GM13977 (cell line): Measurements from ENCODE around the gene CRAMP1.

Experiments
- DNase-seq: peaks from one replicate; pipeline ENCODE4 v3.0.0; 2012; ENCODE audit warnings: low spot score
- in situ Hi-C: fragments of 300-500 bp; cut with MboI; formaldehyde crosslinking; loops from one replicate; pipeline ENCODE4 v1.12.0; 2022; ENCODE audit warnings: low sequenced_read_pairs, low pct_unique_long_range_greater_than_20kb, mixed read lengths, inconsistent platforms; ENCODE audit not compliant: unreplicated experiment
- TF ChIP-seq, protein P1 (sequence below): IDR thresholded peaks from 2 replicates; pipeline ENCODE4 v1.5.1; 2012; ENCODE audit warnings: mild to moderate bottlenecking, control low read depth; ENCODE audit not compliant: insufficient read depth; ENCODE audit errors: extremely low read depth, missing control alignments

The CRAMP1 gene

GRCh38 chr16:1606774-1607173 is 5.4 kb upstream of the CRAMP1 start:
- no peak for DNase-seq
- TF ChIP-seq, protein P1, sequence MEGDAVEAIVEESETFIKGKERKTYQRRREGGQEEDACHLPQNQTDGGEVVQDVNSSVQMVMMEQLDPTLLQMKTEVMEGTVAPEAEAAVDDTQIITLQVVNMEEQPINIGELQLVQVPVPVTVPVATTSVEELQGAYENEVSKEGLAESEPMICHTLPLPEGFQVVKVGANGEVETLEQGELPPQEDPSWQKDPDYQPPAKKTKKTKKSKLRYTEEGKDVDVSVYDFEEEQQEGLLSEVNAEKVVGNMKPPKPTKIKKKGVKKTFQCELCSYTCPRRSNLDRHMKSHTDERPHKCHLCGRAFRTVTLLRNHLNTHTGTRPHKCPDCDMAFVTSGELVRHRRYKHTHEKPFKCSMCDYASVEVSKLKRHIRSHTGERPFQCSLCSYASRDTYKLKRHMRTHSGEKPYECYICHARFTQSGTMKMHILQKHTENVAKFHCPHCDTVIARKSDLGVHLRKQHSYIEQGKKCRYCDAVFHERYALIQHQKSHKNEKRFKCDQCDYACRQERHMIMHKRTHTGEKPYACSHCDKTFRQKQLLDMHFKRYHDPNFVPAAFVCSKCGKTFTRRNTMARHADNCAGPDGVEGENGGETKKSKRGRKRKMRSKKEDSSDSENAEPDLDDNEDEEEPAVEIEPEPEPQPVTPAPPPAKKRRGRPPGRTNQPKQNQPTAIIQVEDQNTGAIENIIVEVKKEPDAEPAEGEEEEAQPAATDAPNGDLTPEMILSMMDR: no peak
- in situ Hi-C loops: no loop called here

DNA sequence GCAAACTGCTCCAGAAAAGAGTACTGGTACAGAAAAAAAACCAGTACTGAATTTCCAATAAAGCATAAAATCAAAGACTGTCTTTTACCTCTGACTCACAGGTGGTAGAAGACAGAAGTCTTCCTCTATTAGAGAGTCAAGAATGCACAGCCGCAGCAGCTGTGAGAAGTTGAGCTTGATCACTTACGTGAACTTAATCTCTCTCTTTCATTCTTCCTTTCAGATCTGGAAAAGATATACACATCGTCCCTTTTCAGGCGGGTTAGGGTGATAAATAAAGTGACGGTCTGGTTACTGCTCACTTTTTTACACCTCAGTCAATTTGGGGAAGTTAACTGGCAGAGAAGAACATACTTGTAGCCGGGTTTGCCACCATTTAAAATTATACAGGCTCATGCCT is 4.2 kb upstream of the CRAMP1 start:
- in situ Hi-C loops: no loop called here
- TF ChIP-seq, protein P1: no peak
- DNase-seq: no peak

DNA sequence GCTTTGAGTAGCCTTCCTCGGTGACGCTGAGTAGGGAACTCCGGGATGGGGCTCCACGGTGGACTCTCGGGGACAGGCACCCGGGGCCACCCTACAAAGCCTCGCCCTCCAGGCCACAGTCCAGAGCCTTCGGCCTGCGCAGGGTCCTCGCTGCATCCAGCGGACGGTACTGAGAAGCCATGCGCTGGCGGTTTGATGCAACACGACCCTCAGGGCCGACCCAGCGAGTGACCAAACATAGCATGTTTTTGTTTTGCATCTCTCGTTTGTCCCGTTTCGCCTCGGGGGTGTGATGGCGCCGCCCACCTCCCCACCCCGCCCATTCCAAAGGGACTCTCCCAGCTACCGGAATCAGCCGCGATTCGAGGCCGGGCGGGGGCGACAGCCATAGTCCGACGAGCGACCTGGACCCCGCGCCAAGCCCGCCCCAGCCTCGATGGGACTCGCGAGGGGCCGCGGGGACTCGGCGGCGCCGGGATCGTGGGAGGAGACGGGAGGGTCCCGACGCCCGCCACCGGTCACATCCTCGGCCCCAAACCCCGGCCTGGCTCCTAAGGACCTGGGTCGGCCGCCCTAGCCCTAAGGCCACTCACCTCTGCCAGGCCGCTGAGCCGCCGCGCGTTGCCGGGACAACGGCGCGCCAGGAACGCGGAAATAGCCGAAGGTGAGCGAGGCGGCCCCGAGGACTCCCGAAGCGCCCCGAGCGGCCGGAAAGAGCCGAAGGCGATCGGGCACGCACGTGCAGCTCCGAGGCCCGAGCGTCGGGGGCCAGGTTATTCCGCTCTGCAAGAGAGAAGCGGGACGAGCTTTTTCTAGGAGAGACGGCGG is 1.9 kb upstream of the CRAMP1 start:
- DNase-seq: peak; percentile 98
- TF ChIP-seq, protein P1: no peak
- in situ Hi-C loops: no loop called here

- DNase-seq: no peak
- TF ChIP-seq, protein P1: peak; percentile 4
- in situ Hi-C loops: no loop called here
These were observed 1.1 kb upstream of the CRAMP1 start for GRCh38 chr16:1610899-1611632.

- TF ChIP-seq, protein P1: no peak
- DNase-seq: peak; percentile 48
- in situ Hi-C loops: no loop called here
These were observed 1.1 kb downstream of the CRAMP1 start for GRCh38 chr16:1613211-1613622.

DNA sequence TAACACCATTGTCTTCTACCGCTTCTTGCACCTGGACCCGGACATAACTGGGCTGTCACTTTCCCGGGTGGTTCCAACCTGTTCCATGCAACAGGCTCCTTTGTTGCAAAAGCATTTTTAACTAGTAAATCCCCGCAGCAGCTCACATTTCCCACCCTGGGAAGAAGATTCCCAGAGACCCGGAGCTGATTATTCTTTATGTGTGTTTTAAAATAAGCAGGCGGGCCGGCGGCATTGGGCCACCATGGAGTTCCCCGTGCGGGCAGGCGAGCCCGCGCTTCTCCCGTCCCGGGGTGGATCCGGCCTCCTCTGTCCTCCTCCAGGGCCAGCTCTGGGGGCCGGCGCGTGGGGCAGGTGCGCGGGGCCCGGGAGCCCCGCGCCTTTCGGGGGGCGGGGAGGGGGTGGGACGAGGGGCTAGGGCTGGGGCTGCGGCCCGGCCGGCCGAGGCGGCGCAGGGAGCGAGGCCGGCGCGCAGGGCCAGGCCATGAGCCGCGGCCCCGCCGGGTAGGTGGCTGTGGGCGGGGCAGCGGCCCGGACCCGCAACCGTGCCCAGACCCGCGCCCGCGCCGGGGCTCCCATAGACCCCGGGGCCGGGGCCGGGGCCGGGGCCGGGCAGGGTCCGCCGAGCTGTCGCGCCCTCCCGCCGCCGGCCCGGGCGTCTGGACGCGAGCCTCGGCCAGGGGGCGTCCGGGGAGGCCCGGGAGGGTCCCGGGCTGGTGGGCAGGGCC is 1.7 kb downstream of the CRAMP1 start:
- TF ChIP-seq, protein P1: no peak
- DNase-seq: peak; percentile 52
- in situ Hi-C loops: no loop called here
